Fibroblast of pulmonary artery (primary cell): Measurements from ENCODE around the gene PHACTR2.
A peak's percentile ranks its signal among the peaks of the same experiment; 100 is the strongest.

ENCODE experiments used
- DNase-seq: peaks from one replicate; pipeline ENCODE4 v3.0.0-alpha.2; 2010; ENCODE audit warnings: low read depth
- H3K4me3 ChIP-seq: replicated peaks from 2 replicates; pipeline ENCODE4 v1.5.1; 2011; ENCODE audit warnings: low read depth, mild to moderate bottlenecking, control low read depth, low read length, moderate library complexity
- CTCF ChIP-seq: IDR thresholded peaks from 2 replicates; pipeline ENCODE4 v1.5.1; 2011; ENCODE audit warnings: mild to moderate bottlenecking, control low read depth, low read length, inconsistent platforms; ENCODE audit errors: missing control alignments

PHACTR2 gene

GRCh38 chr6:143741480-143741879 lies 63.7 kb downstream of the PHACTR2 start:
- H3K4me3 ChIP-seq, result no peak overlapping the region
- TF ChIP-seq CTCF, result no peak
- DNase-seq, result no peak

DNA sequence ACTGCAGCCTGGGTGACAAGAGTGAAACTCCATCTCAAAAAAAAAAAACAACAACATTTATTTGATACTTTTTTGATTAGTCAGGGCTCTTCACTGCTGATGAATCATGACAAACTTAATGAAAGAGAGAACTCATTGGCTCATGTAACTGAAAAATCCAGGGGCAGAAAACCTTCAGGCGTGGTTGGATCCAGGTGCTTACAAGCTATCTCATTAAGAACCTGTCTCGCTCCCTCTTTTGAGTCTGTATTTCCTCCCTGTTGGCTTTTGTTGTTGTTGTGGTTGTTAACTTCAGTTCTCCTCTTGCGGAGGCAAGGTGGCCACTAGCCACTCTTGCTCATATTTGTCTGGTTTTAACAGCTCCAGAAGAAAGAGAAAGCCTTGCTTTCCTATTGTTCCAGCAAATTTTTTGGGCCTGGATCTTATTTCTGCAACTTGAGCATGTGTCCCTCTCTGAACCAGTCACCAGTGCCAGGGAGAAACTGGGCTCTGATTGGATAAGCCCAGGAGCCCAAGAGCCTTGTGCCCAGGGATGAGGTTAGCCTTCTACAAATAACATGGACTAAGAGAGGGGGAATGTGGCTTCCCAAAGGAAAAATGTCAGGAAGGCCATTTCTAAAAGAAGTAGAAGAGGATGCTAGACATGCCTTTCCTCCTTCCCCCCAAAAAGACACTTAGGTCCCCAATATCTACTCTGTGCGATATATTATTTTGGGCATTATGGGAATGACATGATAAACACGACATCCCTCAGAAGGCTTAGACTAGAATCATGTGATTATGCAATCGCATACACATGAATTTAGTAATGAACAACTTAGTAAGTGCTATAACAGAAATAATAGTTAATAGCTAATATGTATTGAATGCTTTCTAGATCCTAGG lies 64.5 kb downstream of the PHACTR2 start:
- TF ChIP-seq CTCF, result no peak
- H3K4me3 ChIP-seq, result no peak overlapping the region
- DNase-seq, result no peak

- no peak for DNase-seq
- no peak overlapping the region for H3K4me3 ChIP-seq
- TF ChIP-seq CTCF, result no peak
Observed at GRCh38 chr6:143742955-143743255, 65.1 kb downstream of the PHACTR2 start.

DNA sequence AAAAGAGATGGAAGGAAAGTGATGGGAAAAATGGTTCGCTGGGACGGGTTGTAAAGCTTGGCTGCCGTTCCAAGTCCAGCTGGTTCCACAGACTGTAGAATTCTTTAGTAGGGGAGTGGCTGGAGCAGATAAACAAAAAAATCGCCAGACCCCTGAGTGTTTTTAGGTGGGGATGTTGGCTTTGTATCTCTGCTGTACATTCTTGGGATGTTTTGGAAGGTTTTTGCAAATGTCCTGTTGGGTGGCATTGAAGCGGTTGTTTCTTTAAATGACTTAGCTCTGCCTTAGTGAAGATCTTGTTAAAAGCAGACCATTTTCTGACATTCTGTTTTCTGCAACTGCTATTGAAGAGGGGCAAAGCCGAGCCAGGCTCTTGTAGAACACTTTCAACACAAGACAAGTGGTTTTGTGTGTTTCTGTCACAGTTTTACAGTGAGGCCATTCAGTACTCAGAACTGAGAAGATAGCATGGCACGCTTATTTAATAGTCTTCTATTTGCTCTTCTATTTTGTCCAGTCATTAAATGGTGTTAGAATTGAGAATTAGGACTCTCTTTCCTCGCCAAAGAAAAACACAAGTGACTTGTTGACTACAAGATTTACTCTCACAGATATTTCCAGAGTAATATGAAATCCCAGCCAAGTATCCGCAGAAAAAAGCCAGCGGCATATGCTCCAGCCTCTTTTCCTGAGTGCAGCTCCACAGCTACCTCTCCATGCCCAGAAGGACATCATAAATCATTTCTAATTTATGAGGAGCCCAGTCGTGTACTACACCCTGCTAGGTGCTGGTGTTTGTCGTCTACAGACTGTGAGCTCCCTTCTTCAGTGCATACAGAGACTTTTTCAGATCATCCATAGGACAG lies 65.8 kb downstream of the PHACTR2 start:
- TF ChIP-seq CTCF, result no peak
- H3K4me3 ChIP-seq, result no peak overlapping the region
- DNase-seq, result peak; percentile 31

DNA sequence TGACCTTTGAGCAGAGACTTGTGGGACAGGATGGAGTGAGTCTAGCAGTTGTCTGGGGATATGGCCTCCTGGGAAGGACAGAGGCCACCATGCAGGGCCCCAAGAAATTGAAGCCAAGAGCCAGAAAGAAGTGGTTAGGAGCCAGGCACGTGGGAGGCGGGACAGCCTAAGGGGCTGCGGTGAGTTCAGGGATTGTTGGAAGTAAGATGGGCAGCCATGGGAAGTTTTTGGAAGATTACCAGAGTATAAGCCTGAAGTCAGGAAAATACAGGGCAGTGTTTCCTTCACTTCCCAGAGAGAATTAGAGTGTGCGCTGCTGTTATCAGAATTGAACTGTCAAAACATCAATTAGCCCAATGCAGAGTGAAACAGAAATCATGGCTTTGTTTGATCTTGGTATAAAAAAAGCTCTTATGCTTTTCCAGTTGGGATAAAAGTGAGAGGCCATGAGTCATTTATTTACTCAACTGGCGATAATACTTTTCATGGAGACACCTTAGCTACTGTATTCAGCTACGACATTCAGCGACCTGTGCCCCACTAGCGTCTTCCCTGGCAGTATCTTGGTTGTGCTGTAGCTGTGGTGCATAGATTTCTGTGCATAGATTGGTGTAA lies 66.9 kb downstream of the PHACTR2 start:
- H3K4me3 ChIP-seq, result no peak overlapping the region
- DNase-seq, result no peak
- TF ChIP-seq CTCF, result no peak

DNA sequence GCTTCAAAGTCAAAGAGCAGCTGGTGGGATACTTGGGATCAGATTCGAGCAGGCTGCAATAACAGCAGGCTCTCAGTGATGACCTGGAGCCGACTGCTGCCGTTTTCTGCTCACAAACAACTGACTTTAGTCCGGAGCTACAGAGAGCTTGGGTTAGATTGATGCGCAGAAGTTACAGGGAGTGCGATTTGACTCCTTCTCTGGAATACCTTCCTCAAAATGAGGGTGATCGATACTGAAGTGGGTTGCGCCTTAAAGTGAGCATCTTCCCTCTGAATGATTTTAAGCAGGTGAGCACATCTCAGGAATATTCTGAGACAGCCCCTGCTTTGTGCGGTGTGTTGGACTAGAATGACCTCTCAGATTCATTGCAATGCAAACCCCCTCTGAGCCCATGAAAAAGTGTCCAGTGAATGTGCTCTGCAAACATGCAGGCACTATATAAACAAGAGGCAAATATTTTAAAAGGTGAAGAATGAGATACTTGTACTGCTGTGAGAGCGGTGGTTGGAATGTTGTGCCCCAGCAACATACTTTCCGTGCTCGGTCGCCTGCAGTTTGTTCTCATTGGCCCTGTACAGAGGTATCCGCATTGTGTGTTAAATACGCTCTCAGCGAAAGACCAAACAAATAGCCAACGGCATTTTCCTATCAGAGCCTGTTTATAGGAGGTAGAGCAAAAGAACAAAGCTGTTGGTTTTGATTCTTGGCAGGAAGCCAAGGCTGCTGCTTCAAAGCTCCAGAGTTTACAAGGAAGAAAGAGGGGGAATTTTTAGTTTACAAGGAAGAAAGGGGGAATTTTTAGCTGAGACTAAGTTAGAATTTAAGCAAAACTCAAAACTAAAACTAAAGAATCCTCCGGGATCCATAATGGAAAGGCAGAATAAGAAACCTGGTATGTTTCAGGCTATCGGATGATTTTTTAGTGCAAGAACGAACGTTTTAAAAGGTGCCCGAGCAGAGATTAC lies 67.7 kb downstream of the PHACTR2 start:
- TF ChIP-seq CTCF, result no peak
- peak; percentile 73 for DNase-seq
- H3K4me3 ChIP-seq, result no peak overlapping the region
